GM19467 (cell line): ENCODE data around the gene ZNF692.
"Not testable (repeated sequence)": the region's sequence is repeated elsewhere in the genome, so short reads cannot be mapped to it uniquely, and the experiment has no call there.

ENCODE experiments used
- ATAC-seq: cut with Tn5 transposase; IDR thresholded peaks from one replicate; pipeline ENCODE4 v1.9.1; 2021; ENCODE audit warnings: mild to moderate bottlenecking, moderate library complexity; ENCODE audit not compliant: unreplicated experiment

ZNF692 gene

GRCh38 chr1:248882427-248882826 lies 23.5 kb upstream of the ZNF692 start:
- not testable (repeated sequence) for ATAC-seq

DNA sequence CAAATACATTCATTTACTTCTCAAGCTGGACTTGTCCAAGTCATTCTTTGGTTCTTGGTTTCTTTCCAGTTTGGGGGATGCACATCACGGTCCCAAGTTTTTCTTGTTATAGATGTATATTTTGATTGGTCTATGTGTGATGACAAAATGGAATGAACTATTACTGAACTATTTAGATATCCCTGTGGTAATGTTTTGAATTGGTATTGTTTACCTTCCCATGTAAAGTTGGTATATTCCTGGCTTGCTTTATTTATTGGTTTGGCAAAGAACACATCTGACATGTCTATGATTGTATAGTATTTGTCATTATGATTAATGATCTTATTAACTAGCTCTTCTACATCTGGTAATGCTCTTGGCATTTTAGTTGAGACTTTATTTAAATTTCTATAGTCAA lies 22.4 kb upstream of the ZNF692 start:
- ATAC-seq: no peak

DNA sequence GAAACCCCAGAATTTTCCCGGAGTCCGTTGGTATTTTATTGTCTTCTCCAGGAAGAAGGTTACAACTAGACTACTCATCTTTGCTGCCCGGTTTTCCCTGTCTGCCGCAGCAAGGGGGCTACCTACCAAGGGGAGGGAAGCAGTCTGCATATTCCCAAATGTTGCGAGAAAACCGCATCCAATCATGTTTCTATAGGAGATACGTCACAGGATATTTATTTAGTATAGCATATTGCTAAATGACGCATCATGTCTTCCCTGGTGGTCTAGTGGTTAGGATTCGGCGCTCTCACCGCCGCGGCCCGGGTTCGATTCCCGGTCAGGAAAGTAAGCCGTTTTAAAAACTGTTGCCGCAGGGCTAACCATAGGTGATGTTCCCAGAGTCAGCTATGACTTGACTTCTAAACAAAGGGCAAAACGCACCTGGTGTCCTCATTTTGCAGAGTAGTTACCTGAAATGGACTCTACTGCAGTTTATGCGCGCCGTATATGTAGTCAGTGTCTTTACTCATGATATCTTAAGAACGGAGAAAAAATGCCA lies 15.2 kb upstream of the ZNF692 start:
- peak; percentile 56 for ATAC-seq

GRCh38 chr1:248873409-248873992 lies 14.6 kb upstream of the ZNF692 start:
- ATAC-seq: peak; percentile 77

DNA sequence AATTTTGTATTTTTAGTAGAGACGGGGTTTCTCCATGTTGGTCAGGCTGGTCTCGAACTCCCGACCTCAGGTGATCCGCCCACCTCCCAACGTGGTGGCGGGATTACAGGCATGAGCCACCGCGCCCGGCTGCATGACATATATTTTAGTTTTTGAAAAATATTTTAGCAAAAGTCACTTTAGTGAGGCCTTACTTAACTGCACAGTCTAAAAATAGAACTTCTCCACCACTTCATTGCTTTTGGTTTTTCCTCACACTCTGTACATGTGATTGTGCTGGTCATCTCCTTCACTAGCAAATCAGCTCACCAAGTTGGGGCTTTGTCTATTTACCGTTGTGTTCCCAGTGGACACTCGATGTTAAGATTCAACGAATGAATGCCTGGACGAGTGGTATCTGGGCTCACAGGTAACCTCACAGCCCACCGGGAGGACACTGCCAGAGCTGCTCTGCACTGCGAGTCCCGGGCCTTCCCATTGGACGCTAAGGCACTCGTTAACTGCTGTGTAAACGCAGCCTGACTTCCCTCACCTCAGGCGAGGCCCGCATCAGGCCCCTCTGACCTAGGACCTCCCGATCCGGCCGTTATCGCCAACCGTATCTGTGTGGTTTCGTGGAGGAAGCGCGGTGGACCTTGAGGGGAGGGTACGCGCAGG lies 14.0 kb upstream of the ZNF692 start:
- ATAC-seq: peak; percentile 41

GRCh38 chr1:248871837-248872401 lies 13.0 kb upstream of the ZNF692 start:
- ATAC-seq: no peak

GRCh38 chr1:248862998-248863881 lies 4.4 kb upstream of the ZNF692 start:
- peak; percentile 60 for ATAC-seq

DNA sequence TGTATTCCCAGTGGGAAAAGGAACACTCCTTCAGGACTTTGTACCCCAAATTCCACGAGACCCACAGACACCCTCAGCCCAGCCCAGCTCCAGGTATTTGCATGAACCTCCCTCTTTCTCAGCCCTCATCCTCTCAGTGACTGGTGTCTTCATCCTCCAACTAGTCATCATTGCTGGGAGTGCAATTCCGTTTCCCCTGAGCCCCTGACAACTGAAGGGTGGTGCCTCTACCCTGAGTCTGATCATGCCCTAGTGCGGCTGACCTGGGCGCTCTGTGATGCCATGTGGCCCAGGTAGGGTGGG lies 3.8 kb upstream of the ZNF692 start:
- ATAC-seq: peak; percentile 3

- ATAC-seq: no peak
These were observed 2.7 kb upstream of the ZNF692 start for GRCh38 chr1:248861616-248862015.

GRCh38 chr1:248860007-248860406 lies 1.1 kb upstream of the ZNF692 start:
- no peak for ATAC-seq

- ATAC-seq: peak; percentile 27
These were observed 592 bp downstream of the ZNF692 start for GRCh38 chr1:248858096-248858890.

- ATAC-seq: no peak
These were observed 1.2 kb downstream of the ZNF692 start for GRCh38 chr1:248857749-248858095.

DNA sequence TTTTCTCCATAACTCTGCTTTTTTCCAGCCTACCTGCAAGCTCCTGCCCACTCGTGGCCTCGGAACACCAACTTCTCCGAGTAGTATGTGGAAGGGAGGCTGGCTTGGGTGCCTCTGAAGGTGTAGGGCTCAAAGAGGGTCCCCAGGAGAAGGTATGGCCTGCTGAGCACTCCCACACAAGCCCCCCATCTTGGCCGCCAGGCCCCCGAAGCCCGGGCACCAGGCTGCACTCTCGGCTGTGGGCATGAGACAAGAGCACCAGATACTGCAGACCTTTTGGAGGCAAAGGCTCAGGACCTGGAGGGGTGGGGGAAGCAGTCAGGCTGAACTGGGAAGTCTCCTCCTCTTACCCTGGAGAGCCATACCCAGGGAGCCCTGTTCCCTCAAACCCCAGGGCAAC lies 1.7 kb downstream of the ZNF692 start:
- ATAC-seq: no peak

DNA sequence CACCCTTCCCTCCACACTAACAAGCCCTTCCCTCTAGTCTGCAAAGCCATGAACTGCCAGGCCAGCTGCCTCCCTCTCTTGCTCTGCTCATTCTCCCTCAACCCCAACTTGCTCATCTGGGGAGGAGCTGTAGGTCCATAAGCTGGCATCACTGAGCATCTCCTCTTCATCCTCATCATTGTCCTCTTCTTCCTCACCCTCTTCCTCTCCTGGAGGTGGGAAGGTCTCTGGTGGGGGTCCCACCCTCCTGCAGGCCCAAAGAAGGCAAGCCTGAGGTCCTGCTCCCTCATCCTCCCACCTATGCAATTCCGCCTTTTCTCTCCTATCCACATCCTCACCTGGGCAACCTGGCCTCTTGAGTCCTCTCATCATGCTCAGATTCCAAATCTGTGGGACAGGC lies 2.7 kb downstream of the ZNF692 start:
- ATAC-seq: no peak

GRCh38 chr1:248855580-248855979 lies 3.3 kb downstream of the ZNF692 start:
- ATAC-seq: no peak

DNA sequence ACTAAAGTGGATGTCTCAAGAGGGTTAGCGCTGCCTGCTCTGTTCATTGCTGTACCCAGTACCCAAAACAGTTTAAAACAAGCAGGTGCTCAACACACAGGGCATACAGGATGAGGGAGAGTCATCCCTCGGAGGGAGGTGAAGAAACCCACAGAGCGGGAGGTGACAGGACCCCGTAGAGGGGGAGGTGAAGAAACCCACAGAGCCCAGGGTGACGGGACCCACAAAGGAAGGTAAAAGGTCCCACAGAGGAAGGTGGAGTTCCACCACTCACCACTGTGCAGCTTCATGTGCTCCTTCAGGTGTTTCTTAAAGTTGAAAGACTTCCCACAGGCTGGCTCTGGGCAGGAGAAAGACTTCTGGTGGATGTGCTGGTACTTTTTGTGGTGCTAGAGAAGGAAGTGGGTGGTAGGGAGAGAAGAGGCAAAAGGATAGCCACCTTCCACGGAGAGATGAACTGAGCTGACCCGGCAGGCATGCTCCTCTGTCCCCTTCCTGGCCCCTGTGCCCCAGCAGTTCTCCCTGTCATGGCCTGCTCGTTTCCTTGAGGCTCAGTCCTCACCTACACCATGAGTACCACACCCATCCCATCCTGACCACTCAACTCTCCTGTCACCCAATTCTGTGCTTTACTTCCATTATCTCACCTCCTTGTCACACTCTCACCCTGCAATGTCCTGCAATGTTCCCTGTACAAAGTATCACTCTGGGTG lies 5.1 kb downstream of the ZNF692 start:
- no peak for ATAC-seq

DNA sequence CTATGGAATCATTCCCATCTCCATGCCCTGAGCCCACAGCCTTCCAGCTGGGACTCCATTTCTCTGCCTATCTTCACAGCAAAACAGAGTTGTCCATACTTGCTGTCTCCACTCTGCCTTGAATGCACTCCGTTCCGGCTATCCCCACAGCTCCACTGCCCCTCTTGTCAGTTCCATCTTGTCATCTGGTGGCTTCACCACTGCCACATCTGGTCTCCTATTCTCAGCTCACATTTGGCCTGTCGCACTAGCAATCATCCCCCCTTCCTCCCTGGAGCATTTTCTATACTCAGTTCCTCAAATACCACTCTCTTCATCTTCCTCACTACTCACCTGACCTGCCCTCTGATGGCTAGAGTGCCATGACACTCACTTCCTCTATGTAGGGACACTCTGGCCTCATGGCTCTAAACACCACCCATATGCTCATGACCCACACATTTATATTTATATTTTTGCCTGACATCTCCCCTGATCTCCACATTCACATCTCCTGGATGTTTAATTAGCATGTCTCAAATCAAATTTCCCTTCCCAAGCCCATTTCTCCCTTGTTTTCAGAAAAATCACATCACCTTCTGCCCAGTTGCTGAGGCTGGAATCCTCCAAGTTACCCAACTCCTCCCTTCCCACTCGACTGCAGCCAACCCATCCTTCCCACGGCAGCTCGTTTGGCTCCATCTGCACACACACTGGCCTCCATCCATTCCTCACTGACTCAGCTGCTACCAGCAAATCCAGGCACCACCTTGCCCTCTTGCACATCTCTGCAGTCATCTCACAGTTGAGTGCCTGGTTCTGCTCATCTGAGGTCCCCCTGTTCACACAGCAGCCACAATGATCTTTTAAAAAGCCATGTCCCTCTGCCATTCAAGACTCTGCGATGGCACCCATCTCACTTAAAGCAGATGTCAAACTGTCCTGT lies 6.1 kb downstream of the ZNF692 start:
- no peak for ATAC-seq

GRCh38 chr1:248851390-248851789 lies 7.5 kb downstream of the ZNF692 start:
- ATAC-seq: no peak
